ENCODE results near the gene MYO1B. TPM values are rescaled to one million over a fixed set of nuclear protein-coding genes. Genes with fewer than 3 reads are reported as not detected.

Gene MYO1B
- total and polyA plus RNA-seq, 10 of the 15 experiments (the other 5 are each of a cell fraction or from before 2014, with no cell fraction given), result 0.10 to 4.2 (median 1.6) TPM

DNA sequence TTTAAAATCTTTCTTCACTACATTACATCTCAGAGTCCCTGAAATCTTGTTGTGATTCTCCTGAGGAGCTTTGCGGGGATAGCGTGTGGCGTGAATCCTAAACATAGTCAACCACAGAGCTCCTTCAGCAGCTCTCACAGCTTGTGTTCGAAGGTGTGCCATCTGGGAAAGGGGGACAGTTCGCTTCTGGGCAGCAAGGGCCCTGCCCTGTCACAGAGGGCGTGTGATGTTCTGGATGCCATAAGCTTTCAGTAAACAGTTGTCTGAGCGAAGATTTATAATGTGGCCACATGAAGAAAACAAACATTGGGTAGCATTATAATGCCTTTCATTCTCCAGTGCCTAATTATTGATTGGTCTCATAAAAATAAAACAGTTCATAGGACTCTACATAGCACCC is 172.5 kb downstream of the MYO1B start (continued):
- no peak for TF ChIP-seq CBX5 (IDR thresholded peaks at IDR 0.05; ENCODE audit: low read depth)
- TF ChIP-seq MYB (IDR thresholded peaks at IDR 0.05; ENCODE audit: borderline replicate concordance, low read depth, low read length), result no peak
- TF ChIP-seq LARP7 (IDR thresholded peaks at IDR 0.05), result no peak

DNA sequence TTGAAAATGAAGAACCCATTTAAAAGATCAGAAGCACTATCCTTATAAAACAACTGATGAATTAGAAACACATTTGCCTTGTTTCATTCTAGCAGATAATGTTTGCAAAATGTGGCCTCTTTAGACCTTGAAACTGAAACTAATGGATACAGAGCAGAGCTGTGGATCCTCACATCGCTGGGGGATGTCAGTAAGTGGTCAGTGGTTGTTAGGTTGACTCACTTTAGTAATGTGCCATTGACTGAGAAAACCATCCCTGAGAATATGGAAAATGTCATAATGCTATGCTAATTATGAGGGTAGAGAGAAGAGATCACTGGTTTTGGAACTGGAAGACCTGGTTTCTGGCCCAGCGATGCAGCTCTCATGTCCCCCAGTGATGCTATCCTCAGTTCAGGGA is 176.7 kb downstream of the MYO1B start:
- Histone ChIP-seq H4K20me1 (ENCODE audit: control insufficient read depth, insufficient read depth) (no peaks in the 10 kb centered on the region), H2AFZ (ENCODE audit: control insufficient read depth, low read depth, low read length) (no peak overlapping the region), H3K4me1 (ENCODE audit: control insufficient read depth, insufficient read depth, low read length) (no peaks in the 10 kb centered on the region), H3K27me3 (replicated peaks in 1 of 2; ENCODE audit: control insufficient read depth in 2 of 2, insufficient read depth in 2 of 2, low read length in 1 of 2) (no peaks in the 10 kb centered on the region), H3K9me3 (replicated peaks; ENCODE audit: control insufficient read depth, insufficient read depth, low read length) (no peaks in the 10 kb centered on the region), H3K9ac (ENCODE audit: control insufficient read depth, insufficient read depth, low read length) (no peak overlapping the region), H3K27ac (ENCODE audit: control insufficient read depth, insufficient read depth) (no peak overlapping the region), H3K36me3 (ENCODE audit: control insufficient read depth in 2 of 2, insufficient read depth in 2 of 2, low read length in 1 of 2) (no peaks in the 10 kb centered on the region), H3K79me2 (ENCODE audit: control insufficient read depth, insufficient read depth, low read length) (no peaks in the 10 kb centered on the region), H3K4me3 (no peak overlapping the region), H3K4me2 (ENCODE audit: control insufficient read depth, insufficient read depth) (no peak overlapping the region)
- no peak for FAIRE-seq
- ChIA-PET CTCF (interaction anchor here (0.8 kb wide), 1 partner anchor 337 kb away, joined by 3 read pairs; no protein-coding TSS in a partner anchor), RAD21 (ENCODE audit: unreplicated experiment) (no interaction called here), SMC1A (ENCODE audit: uncharacterized antibody, unreplicated experiment) (no interaction called here), POLR2A (no interaction called here)
- ATAC-seq, result peak; percentile 36; the same call in 2 of the 3 replicates
- 69% methylated on average over 2 of the region's 2 CpGs for WGBS (ENCODE audit: insufficient coverage, insufficient replicate concordance, low lambda C conversion rate, missing lambda C conversion rate)
- no peak for TF ChIP-seq TCF3 (IDR thresholded peaks at IDR 0.05; ENCODE audit: borderline replicate concordance, insufficient read depth, low read depth, low read length)
- TF ChIP-seq, protein P1, sequence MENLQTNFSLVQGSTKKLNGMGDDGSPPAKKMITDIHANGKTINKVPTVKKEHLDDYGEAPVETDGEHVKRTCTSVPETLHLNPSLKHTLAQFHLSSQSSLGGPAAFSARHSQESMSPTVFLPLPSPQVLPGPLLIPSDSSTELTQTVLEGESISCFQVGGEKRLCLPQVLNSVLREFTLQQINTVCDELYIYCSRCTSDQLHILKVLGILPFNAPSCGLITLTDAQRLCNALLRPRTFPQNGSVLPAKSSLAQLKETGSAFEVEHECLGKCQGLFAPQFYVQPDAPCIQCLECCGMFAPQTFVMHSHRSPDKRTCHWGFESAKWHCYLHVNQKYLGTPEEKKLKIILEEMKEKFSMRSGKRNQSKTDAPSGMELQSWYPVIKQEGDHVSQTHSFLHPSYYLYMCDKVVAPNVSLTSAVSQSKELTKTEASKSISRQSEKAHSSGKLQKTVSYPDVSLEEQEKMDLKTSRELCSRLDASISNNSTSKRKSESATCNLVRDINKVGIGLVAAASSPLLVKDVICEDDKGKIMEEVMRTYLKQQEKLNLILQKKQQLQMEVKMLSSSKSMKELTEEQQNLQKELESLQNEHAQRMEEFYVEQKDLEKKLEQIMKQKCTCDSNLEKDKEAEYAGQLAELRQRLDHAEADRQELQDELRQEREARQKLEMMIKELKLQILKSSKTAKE (IDR thresholded peaks at IDR 0.05; ENCODE audit: low read depth, poor library complexity, severe bottlenecking), result no peak
- no peak for TF ChIP-seq ZSCAN29 (IDR thresholded peaks at IDR 0.05)
- no peak for TF ChIP-seq SPI1 (IDR thresholded peaks at IDR 0.05; ENCODE audit: borderline replicate concordance, insufficient read depth, low read depth, low read length)
- TF ChIP-seq SUPT20H (IDR thresholded peaks at IDR 0.05; ENCODE audit: borderline replicate concordance, control insufficient read depth, low read depth, low read length), result no peak
- TF ChIP-seq CHD2 (IDR thresholded peaks at IDR 0.05; ENCODE audit: borderline replicate concordance, low read depth, low read length), result no peak
- TF ChIP-seq, protein P2, sequence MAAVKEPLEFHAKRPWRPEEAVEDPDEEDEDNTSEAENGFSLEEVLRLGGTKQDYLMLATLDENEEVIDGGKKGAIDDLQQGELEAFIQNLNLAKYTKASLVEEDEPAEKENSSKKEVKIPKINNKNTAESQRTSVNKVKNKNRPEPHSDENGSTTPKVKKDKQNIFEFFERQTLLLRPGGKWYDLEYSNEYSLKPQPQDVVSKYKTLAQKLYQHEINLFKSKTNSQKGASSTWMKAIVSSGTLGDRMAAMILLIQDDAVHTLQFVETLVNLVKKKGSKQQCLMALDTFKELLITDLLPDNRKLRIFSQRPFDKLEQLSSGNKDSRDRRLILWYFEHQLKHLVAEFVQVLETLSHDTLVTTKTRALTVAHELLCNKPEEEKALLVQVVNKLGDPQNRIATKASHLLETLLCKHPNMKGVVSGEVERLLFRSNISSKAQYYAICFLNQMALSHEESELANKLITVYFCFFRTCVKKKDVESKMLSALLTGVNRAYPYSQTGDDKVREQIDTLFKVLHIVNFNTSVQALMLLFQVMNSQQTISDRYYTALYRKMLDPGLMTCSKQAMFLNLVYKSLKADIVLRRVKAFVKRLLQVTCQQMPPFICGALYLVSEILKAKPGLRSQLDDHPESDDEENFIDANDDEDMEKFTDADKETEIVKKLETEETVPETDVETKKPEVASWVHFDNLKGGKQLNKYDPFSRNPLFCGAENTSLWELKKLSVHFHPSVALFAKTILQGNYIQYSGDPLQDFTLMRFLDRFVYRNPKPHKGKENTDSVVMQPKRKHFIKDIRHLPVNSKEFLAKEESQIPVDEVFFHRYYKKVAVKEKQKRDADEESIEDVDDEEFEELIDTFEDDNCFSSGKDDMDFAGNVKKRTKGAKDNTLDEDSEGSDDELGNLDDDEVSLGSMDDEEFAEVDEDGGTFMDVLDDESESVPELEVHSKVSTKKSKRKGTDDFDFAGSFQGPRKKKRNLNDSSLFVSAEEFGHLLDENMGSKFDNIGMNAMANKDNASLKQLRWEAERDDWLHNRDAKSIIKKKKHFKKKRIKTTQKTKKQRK (IDR thresholded peaks at IDR 0.05; ENCODE audit: low read depth, low read length), result no peak
- TF ChIP-seq, protein P3, sequence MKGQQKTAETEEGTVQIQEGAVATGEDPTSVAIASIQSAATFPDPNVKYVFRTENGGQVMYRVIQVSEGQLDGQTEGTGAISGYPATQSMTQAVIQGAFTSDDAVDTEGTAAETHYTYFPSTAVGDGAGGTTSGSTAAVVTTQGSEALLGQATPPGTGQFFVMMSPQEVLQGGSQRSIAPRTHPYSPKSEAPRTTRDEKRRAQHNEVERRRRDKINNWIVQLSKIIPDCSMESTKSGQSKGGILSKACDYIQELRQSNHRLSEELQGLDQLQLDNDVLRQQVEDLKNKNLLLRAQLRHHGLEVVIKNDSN (IDR thresholded peaks at IDR 0.05; ENCODE audit: borderline replicate concordance, extremely low read length, insufficient read depth, low read depth, low read length), result no peak
- no peak for TF ChIP-seq CBX5 (IDR thresholded peaks at IDR 0.05; ENCODE audit: low read depth)
- in situ Hi-C loops (cut with MboI) (no loop called here), intact Hi-C loops (cut with micrococcal nuclease; ENCODE audit: unreplicated experiment) (no loop called here)
- BruUV-seq (replicated peaks), result no TSS peak
- DNase-seq (ENCODE audit: low read depth, low spot score), result no peak

All from GM12878 (cell line).